PC-3 (cell line): ENCODE results near the gene C12orf76.

Source experiments
- CTCF ChIP-seq: fragments of 300-600 bp; sonication (generic); conservative IDR thresholded peaks from 2 replicates; pipeline ENCODE4 v1.5.1; 2017; ENCODE audit warnings: antibody characterized with exemption, low read depth, mild to moderate bottlenecking, low read length
- EZH2phosphoT487 ChIP-seq: fragments of 300-600 bp; sonication (generic); IDR thresholded peaks from 2 replicates; pipeline ENCODE4 v1.6.1; 2018; ENCODE audit warnings: mild to moderate bottlenecking, antibody characterized with exemption, low read length, borderline replicate concordance

GRCh38 chr12:110074089-110074488 lies 25.8 kb upstream of the C12orf76 start:
- TF ChIP-seq CTCF: no peak
- TF ChIP-seq EZH2phosphoT487: no peak
